Upper lobe of left lung (tissue), 6 donors: ENCODE results near the gene KCTD17. TPM values are rescaled to one million over a fixed set of nuclear protein-coding genes. Genes with fewer than 3 reads are reported as not detected.

Experiments used
- ATAC-seq, 2 donors: fragments of 200-7000 bp; cut with Tn5 transposase; one replicate each; pipeline ENCODE4 v1.9.1; 2022; ENCODE audit warnings: mild to moderate bottlenecking in 2 of 2, moderate library complexity in 2 of 2; ENCODE audit not compliant: low FRiP score in 2 of 2
- DNase-seq, 2 donors: peaks; one replicate each; pipeline ENCODE4 v3.0.0-alpha.2; 2019 to 2020
- H3K27ac ChIP-seq, 4 donors: fragments of 200-600 bp; sonication (generic); one replicate each; pipeline ENCODE4 v1.5.1; 2016 to 2019
- H3K27me3 ChIP-seq, 4 donors: fragments of 200-600 bp; sonication (generic); one replicate each; pipeline ENCODE4 v1.5.1; 2017 to 2019
- H3K36me3 ChIP-seq, 4 donors: fragments of 200-600 bp; sonication (generic); one replicate each; pipeline ENCODE4 v1.5.1; 2016 to 2019
- H3K4me1 ChIP-seq, 4 donors: fragments of 200-600 bp; sonication (generic); one replicate each; pipeline ENCODE4 v1.5.1; 2018 to 2019
- H3K4me3 ChIP-seq, 4 donors: fragments of 200-600 bp; sonication (generic); one replicate each; pipeline ENCODE4 v1.5.1; 2017 to 2019; ENCODE audit warnings: mild to moderate bottlenecking in 2 of 4, moderate library complexity in 1 of 4
- H3K9me3 ChIP-seq, 4 donors: fragments of 200-600 bp; sonication (generic); one replicate each; pipeline ENCODE4 v1.5.1; 2018 to 2019
- EP300 ChIP-seq, 4 donors: sonication (generic); formaldehyde crosslinking; IDR thresholded peaks; one replicate each; pipeline ENCODE4 v1.5.1; 2017; ENCODE audit warnings: antibody characterized with exemption in 4 of 4, control low read depth in 2 of 4
- POLR2A ChIP-seq, 4 donors: fragments of 450-650 bp; IDR thresholded peaks; one replicate each; pipeline ENCODE4 v1.5.1; 2016 to 2017; ENCODE audit warnings: antibody characterized with exemption in 4 of 4, mild to moderate bottlenecking in 2 of 4
- POLR2AphosphoS5 ChIP-seq, 2 donors: sonication (generic); formaldehyde crosslinking; IDR thresholded peaks; one replicate each; pipeline ENCODE4 v1.5.1; 2017; ENCODE audit warnings: antibody characterized with exemption in 2 of 2
- WGBS, 2 donors: methylation state at CpG; one replicate each; pipeline ENCODE4 v1.1.5; 2017 to 2018; 5-methylcytosine and 5-hydroxymethylcytosine counted together
- total RNA-seq, 6 donors: library from RNA; depleted of rRNA in 4 of 6; stranded (reverse); fragments of >200 nt in 4 of 6; gene quantifications; one replicate each; pipeline versions ENCODE4 v1.1.0 to v1.2.1, GENCODE V29; 2016 to 2021
- TF ChIP-seq, protein P1 (sequence below), 6 experiments: fragments of 450-650 bp in 4 of 6; fragments of 200-600 bp in 2 of 6; sonication (generic) in 2 of 6; IDR thresholded peaks; one replicate each; pipeline ENCODE4 v1.5.1; 2016 to 2019; ENCODE audit warnings: antibody characterized with exemption in 6 of 6
- donor health status: DM: no; HTN: no; CAD: no; lungs with moderate emphysema.
- donor health status: DM: no; HTN: yes; CAD: no; lungs with severe emphysema.

Gene KCTD17
- total RNA-seq, 6 donors from 2014 or later = 9.0 to 30.4 (median 23.2) TPM

DNA sequence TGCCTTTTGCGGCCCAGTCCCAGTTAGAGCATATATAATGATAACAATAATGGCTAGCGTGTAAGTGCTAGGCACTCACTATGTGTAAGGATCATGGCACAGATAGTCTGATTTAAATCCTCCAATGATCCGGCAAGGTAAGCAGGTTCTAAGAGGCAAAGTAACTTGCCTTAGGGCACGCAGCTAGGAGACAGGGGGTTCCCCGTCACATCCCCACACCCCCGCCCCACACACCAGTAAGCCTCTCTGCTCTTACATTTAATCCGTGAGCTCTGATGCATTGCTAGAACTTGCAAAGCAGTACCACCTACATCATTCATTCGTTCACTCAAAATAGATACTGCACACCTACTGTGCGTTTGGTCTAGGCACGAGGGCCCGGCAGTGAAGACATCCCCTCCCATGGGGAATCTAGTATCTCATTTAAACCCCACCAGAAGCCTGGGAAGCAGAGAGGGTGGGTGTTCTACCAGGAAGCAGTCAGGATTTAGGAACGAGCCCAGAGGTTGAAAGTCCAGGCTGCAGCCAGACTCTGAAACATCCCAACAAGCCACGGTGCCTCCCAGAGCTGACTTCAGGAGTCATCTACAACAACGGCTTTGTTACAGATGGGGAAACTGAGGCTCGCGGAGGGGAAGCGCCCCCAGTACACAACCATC lies 37.3 kb downstream of the KCTD17 start:
- Histone ChIP-seq H3K27ac (no peak overlapping the region), H3K36me3 (no peaks in the 10 kb centered on the region), H3K9me3 (no peaks in the 10 kb centered on the region), H3K27me3 (no peaks in the 10 kb centered on the region), H3K4me3 (no peak overlapping the region), H3K4me1 (peaks cover 0 to 9% (median 0%) of the 10 kb centered on the region in 4 donors)
- DNase-seq (no peak), ATAC-seq (no peak)
- 74 to 82% methylated on average over 16 to 17 of the region's 17 CpGs for WGBS, 2 donors
- TF ChIP-seq POLR2AphosphoS5 (IDR thresholded peaks at IDR 0.05) = no peak
- TF ChIP-seq POLR2A (IDR thresholded peaks at IDR 0.05) = no peak
- TF ChIP-seq, protein P1, sequence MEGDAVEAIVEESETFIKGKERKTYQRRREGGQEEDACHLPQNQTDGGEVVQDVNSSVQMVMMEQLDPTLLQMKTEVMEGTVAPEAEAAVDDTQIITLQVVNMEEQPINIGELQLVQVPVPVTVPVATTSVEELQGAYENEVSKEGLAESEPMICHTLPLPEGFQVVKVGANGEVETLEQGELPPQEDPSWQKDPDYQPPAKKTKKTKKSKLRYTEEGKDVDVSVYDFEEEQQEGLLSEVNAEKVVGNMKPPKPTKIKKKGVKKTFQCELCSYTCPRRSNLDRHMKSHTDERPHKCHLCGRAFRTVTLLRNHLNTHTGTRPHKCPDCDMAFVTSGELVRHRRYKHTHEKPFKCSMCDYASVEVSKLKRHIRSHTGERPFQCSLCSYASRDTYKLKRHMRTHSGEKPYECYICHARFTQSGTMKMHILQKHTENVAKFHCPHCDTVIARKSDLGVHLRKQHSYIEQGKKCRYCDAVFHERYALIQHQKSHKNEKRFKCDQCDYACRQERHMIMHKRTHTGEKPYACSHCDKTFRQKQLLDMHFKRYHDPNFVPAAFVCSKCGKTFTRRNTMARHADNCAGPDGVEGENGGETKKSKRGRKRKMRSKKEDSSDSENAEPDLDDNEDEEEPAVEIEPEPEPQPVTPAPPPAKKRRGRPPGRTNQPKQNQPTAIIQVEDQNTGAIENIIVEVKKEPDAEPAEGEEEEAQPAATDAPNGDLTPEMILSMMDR (IDR thresholded peaks at IDR 0.05) = no peak
- TF ChIP-seq EP300 (IDR thresholded peaks at IDR 0.05) = no peak

DNA sequence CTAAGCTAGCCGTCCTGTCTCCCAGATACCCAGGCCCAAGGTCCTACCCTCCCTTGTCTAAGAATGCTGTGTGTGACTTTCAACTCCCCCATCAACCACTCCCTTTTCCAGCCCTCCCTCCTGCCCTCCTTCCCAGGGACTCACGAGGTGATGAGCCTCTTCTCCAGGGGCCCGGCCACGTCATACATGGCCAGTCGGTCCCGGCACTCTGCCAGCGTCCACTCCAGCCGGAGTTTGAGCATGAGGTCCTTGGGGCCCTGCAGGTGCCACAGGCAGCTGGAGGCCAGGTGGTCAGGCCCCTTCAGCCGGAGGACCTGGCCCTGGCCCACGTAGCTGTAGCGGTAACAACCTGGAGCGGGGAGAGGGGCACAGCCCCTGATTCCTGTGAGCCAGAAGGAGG lies 37.9 kb downstream of the KCTD17 start:
- no peaks in the 10 kb centered on the region for H3K27me3 ChIP-seq
- H3K4me3 ChIP-seq = no peak overlapping the region
- ATAC-seq (peak; percentile 2 to 9), DNase-seq (peak; percentile 47 to 80)
- H3K27ac ChIP-seq = no peak overlapping the region
- 60 to 70% methylated on average over 7 to 12 of the region's 12 CpGs for WGBS, 2 donors
- H3K9me3 ChIP-seq = no peaks in the 10 kb centered on the region
- peaks cover 0 to 9% (median 0%) of the 10 kb centered on the region in 4 donors for H3K4me1 ChIP-seq
- TF ChIP-seq POLR2AphosphoS5 (IDR thresholded peaks at IDR 0.05) (no peak), POLR2A (IDR thresholded peaks at IDR 0.05) (no peak)
- TF ChIP-seq, protein P1 (IDR thresholded peaks at IDR 0.05) = no peak
- H3K36me3 ChIP-seq = no peaks in the 10 kb centered on the region

- no peak overlapping the region for H3K4me3 ChIP-seq
- DNase-seq (no peak), ATAC-seq (no peak)
- H3K9me3 ChIP-seq = no peaks in the 10 kb centered on the region
- H3K4me1 ChIP-seq = peaks cover 0 to 9% (median 0%) of the 10 kb centered on the region in 4 donors
- TF ChIP-seq, protein P1 (IDR thresholded peaks at IDR 0.05) = no peak
- no peak for TF ChIP-seq EP300 (IDR thresholded peaks at IDR 0.05)
- no peak for TF ChIP-seq POLR2A (IDR thresholded peaks at IDR 0.05)
- no peak for TF ChIP-seq POLR2AphosphoS5 (IDR thresholded peaks at IDR 0.05)
- H3K27me3 ChIP-seq = no peaks in the 10 kb centered on the region
- WGBS, 2 donors = 80 to 88% methylated on average over 9 of the region's 9 CpGs
- no peak overlapping the region for H3K27ac ChIP-seq
- H3K36me3 ChIP-seq = no peaks in the 10 kb centered on the region
These were observed 39.6 kb downstream of the KCTD17 start for GRCh38 chr22:37090920-37091695.

DNA sequence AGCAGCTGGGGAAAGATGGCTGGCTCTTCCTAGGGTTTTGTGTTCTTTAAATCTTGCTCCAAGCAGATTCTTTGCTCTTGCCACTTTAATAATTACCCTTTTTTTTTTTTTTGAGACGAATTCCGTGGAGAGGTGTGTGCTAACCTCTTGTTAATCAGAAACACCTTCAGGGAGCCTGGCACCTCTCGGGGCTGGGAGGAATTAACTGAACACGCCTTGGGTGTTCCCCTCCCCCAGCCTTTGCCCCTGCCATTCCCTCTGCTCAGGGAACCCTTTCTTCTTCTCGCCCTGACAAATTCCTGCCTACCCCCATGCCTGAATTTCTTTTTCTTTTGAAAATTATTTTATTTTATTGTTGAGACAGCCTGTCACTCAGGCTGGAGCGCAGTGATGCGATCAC lies 40.5 kb downstream of the KCTD17 start:
- ATAC-seq (no peak), DNase-seq (peak in 1 of 2 donors; percentile 36)
- Histone ChIP-seq H3K36me3 (no peaks in the 10 kb centered on the region), H3K4me1 (peaks cover 0 to 9% (median 0%) of the 10 kb centered on the region in 4 donors), H3K27ac (no peak overlapping the region), H3K27me3 (no peaks in the 10 kb centered on the region), H3K9me3 (no peaks in the 10 kb centered on the region), H3K4me3 (no peak overlapping the region)
- TF ChIP-seq EP300 (IDR thresholded peaks at IDR 0.05) (no peak), POLR2AphosphoS5 (IDR thresholded peaks at IDR 0.05) (no peak), POLR2A (IDR thresholded peaks at IDR 0.05) (no peak)
- TF ChIP-seq, protein P1 (IDR thresholded peaks at IDR 0.05) = no peak
- 63 to 64% methylated on average over 7 of the region's 7 CpGs for WGBS, 2 donors
